WERI-Rb-1 (cell line): ENCODE results near the gene NGEF.

Experiments used
- DNase-seq: peaks from one replicate; pipeline ENCODE4 v3.0.0-alpha.2; 2020
- H3K27ac ChIP-seq: fragments of 250-450 bp; sonication (Bioruptor Pico); 2 replicates; pipeline ENCODE4 v1.5.1; 2020; ENCODE audit warnings: mild to moderate bottlenecking, moderate library complexity
- H3K27me3 ChIP-seq: fragments of 250-450 bp; sonication (Bioruptor Pico); 2 replicates; pipeline ENCODE4 v1.5.1; 2021; ENCODE audit warnings: mild to moderate bottlenecking, low read depth, moderate library complexity; ENCODE audit not compliant: insufficient read depth, severe bottlenecking
- H3K36me3 ChIP-seq: fragments of 250-450 bp; sonication (Bioruptor Pico); 2 replicates; pipeline ENCODE4 v1.5.1; 2020; ENCODE audit warnings: mild to moderate bottlenecking, moderate library complexity
- H3K4me3 ChIP-seq: 2 replicates; pipeline ENCODE4 v1.5.1; 2011; ENCODE audit warnings: low read depth, mild to moderate bottlenecking, control low read depth, low read length
- H3K9me3 ChIP-seq: fragments of 250-450 bp; sonication (Bioruptor Pico); 2 replicates; pipeline ENCODE4 v1.5.1; 2021; ENCODE audit warnings: mild to moderate bottlenecking, moderate library complexity; ENCODE audit not compliant: severe bottlenecking
- CTCF ChIP-seq: IDR thresholded peaks from 2 replicates; pipeline ENCODE4 v1.5.1; 2011; ENCODE audit warnings: low read depth, mild to moderate bottlenecking, control low read depth, inconsistent platforms, low read length

The NGEF gene

GRCh38 chr2:233026198-233026813 lies 13.2 kb upstream of the NGEF start:
- H3K9me3 ChIP-seq: no peaks in the 10 kb centered on the region
- H3K27ac ChIP-seq: no peak overlapping the region
- H3K36me3 ChIP-seq: no peaks in the 10 kb centered on the region
- no peak for TF ChIP-seq CTCF
- DNase-seq: no peak
- H3K27me3 ChIP-seq: no peaks in the 10 kb centered on the region
- no peak overlapping the region for H3K4me3 ChIP-seq

- H3K27ac ChIP-seq: no peak overlapping the region
- H3K27me3 ChIP-seq: no peaks in the 10 kb centered on the region
- no peaks in the 10 kb centered on the region for H3K36me3 ChIP-seq
- H3K9me3 ChIP-seq: no peaks in the 10 kb centered on the region
- no peak overlapping the region for H3K4me3 ChIP-seq
- no peak for TF ChIP-seq CTCF
- DNase-seq: peak; percentile 28
These were observed 12.7 kb upstream of the NGEF start for GRCh38 chr2:233025706-233026105.

- DNase-seq: no peak
- Histone ChIP-seq H3K4me3 (no peak overlapping the region), H3K27me3 (no peaks in the 10 kb centered on the region), H3K9me3 (no peaks in the 10 kb centered on the region), H3K36me3 (no peaks in the 10 kb centered on the region), H3K27ac (no peak overlapping the region)
- TF ChIP-seq CTCF: no peak
These were observed 10.8 kb upstream of the NGEF start for GRCh38 chr2:233023761-233024410.

- Histone ChIP-seq H3K9me3 (no peaks in the 10 kb centered on the region), H3K27me3 (no peaks in the 10 kb centered on the region), H3K27ac (no peak overlapping the region), H3K36me3 (no peaks in the 10 kb centered on the region), H3K4me3 (no peak overlapping the region)
- TF ChIP-seq CTCF: no peak
- DNase-seq: no peak
These were observed 10.1 kb upstream of the NGEF start for GRCh38 chr2:233023007-233023760.

- no peak overlapping the region for H3K27ac ChIP-seq
- H3K36me3 ChIP-seq: no peaks in the 10 kb centered on the region
- TF ChIP-seq CTCF: no peak
- no peaks in the 10 kb centered on the region for H3K9me3 ChIP-seq
- DNase-seq: no peak
- no peaks in the 10 kb centered on the region for H3K27me3 ChIP-seq
- no peak overlapping the region for H3K4me3 ChIP-seq
These were observed 9.5 kb upstream of the NGEF start for GRCh38 chr2:233022561-233022960.
